HepG2 (cell line): ENCODE data around the gene ZNF618. TPM values are rescaled to one million over a fixed set of nuclear protein-coding genes. Genes with fewer than 3 reads are reported as not detected.
A peak's percentile ranks its signal among the peaks of the same experiment; 100 is the strongest.

Experiments used
- CCDC6 ChIP-seq: sonication (generic); formaldehyde crosslinking; IDR thresholded peaks from 2 replicates; pipeline ENCODE4 v1.8.1; 2022; ENCODE audit warnings: mild to moderate bottlenecking, missing genetic modification reagents, moderate library complexity
- HDAC6 ChIP-seq: fragments of 200-600 bp; sonication (generic); IDR thresholded peaks from 2 replicates; pipeline ENCODE4 v1.7.0; 2017; ENCODE audit warnings: mild to moderate bottlenecking, antibody characterized with exemption, low read length, low read depth
- ONECUT2 ChIP-seq: sonication (generic); formaldehyde crosslinking; IDR thresholded peaks from 2 replicates; pipeline ENCODE4 v1.4.0; 2020; ENCODE audit warnings: missing genetic modification reagents
- RFXANK ChIP-seq: IDR thresholded peaks from 2 replicates; pipeline ENCODE4 v1.6.1; 2016
- SKI ChIP-seq: fragments of 450-650 bp; IDR thresholded peaks from one replicate; pipeline ENCODE4 v1.6.1; 2018; ENCODE audit warnings: mild to moderate bottlenecking; ENCODE audit not compliant: partially characterized antibody
- SSRP1 ChIP-seq: IDR thresholded peaks from 2 replicates; pipeline ENCODE4 v1.6.1; 2016; ENCODE audit warnings: control low read depth
- TAF1 ChIP-seq: sonication (generic); formaldehyde crosslinking; IDR thresholded peaks from 2 replicates; pipeline ENCODE4 v1.4.0; 2020; ENCODE audit warnings: missing genetic modification reagents
- TAF15 ChIP-seq: fragments of 200-400 bp; formaldehyde crosslinking; IDR thresholded peaks from one replicate; pipeline ENCODE4 v1.6.1; 2018; ENCODE audit warnings: mild to moderate bottlenecking, low read depth, low read length; ENCODE audit not compliant: poor library complexity, severe bottlenecking
- THAP11 ChIP-seq: IDR thresholded peaks from 2 replicates; pipeline ENCODE4 v1.6.1; 2016; ENCODE audit warnings: missing biosample characterization, missing genetic modification reagents
- ZBTB4 ChIP-seq: sonication (generic); formaldehyde crosslinking; IDR thresholded peaks from 2 replicates; pipeline ENCODE4 v1.4.0; 2020; ENCODE audit warnings: missing genetic modification reagents, mild to moderate bottlenecking, borderline replicate concordance
- ZNF124 ChIP-seq: sonication (generic); formaldehyde crosslinking; IDR thresholded peaks from 2 replicates; pipeline ENCODE4 v1.4.0; 2020; ENCODE audit warnings: missing genetic modification reagents
- ZNF512 ChIP-seq: sonication (generic); formaldehyde crosslinking; IDR thresholded peaks from 2 replicates; pipeline ENCODE4 v1.4.0; 2020; ENCODE audit warnings: mild to moderate bottlenecking, missing genetic modification reagents
- ZNF609 ChIP-seq: sonication (generic); formaldehyde crosslinking; IDR thresholded peaks from 2 replicates; pipeline ENCODE4 v1.4.0; 2020; ENCODE audit warnings: mild to moderate bottlenecking, missing genetic modification reagents, borderline replicate concordance
- ZNF710 ChIP-seq: sonication (generic); formaldehyde crosslinking; IDR thresholded peaks from 2 replicates; pipeline ENCODE4 v1.5.0; 2020; ENCODE audit warnings: mild to moderate bottlenecking, missing genetic modification reagents, borderline replicate concordance
- ZNF713 ChIP-seq: sonication (generic); formaldehyde crosslinking; IDR thresholded peaks from 2 replicates; pipeline ENCODE4 v1.4.0; 2020; ENCODE audit warnings: mild to moderate bottlenecking, missing genetic modification reagents
- ZNF740 ChIP-seq: sonication (generic); formaldehyde crosslinking; IDR thresholded peaks from 2 replicates; pipeline ENCODE4 v1.4.0; 2020; ENCODE audit warnings: missing genetic modification reagents
- ZNF790 ChIP-seq: sonication (generic); formaldehyde crosslinking; IDR thresholded peaks from 2 replicates; pipeline ENCODE4 v1.8.0; 2022; ENCODE audit warnings: missing genetic modification reagents, mild to moderate bottlenecking, borderline replicate concordance
- polyA plus RNA-seq, 8 experiments: library from polyadenylated mRNA; depleted of rRNA in 3 of 8; stranded (reverse) in 7 of 8; unstranded in 1 of 8; fragments of >200 nt; fragmentation: Illumina TruSeq in 4 of 8; extraction: Trizol in 4 of 8; gene quantifications; 2 replicates each; pipeline versions ENCODE4 v1.2.1 to v1.2.3, GENCODE V29; 2011 to 2016; ENCODE audit warnings: low read depth in 4 of 8, missing spikeins in 1 of 8, mixed read lengths in 1 of 8; ENCODE audit not compliant: insufficient read depth in 1 of 8
- total RNA-seq, 5 experiments: library from RNA; depleted of rRNA; stranded (reverse); fragments of >200 nt; fragmentation: Illumina TruSeq; extraction: Trizol; gene quantifications; 2 replicates each; pipeline ENCODE4 v1.2.3, GENCODE V29; 2016; ENCODE audit warnings: low read depth in 1 of 5

ZNF618 gene
- total and polyA plus RNA-seq, 2 of the 13 experiments (the other 11 are each of a cell fraction or from before 2014, with no cell fraction given) = 0.07 TPM

- no peak for TF ChIP-seq ZNF790
- 0 out of 2 replicates have a peak, but pooled peaks have one; percentile 65 for TF ChIP-seq RFXANK
- peak; percentile 25; the same call in 1 of the 2 replicates for TF ChIP-seq SSRP1 (CRISPR knock-in tag)
- TF ChIP-seq ZNF512 = no peak
- TF ChIP-seq CCDC6 (CRISPR knock-in tag) = 0 out of 2 replicates have a peak, but pooled peaks have one; percentile 26
- no peak for TF ChIP-seq HDAC6
- TF ChIP-seq ZBTB4 (CRISPR knock-in tag) = peak; percentile 40; the same call in 1 of the 2 replicates
- no peak for TF ChIP-seq ZNF710 (CRISPR knock-in tag)
- TF ChIP-seq ZNF609 (CRISPR knock-in tag) = peak; percentile 84
- TF ChIP-seq ONECUT2 (CRISPR knock-in tag) = peak; percentile 59; the same call in 1 of the 2 replicates
- TF ChIP-seq THAP11 = peak; percentile 72; the same call in 1 of the 2 replicates
- peak; percentile 41; the same call in 1 of the 2 replicates for TF ChIP-seq TAF1 (CRISPR knock-in tag)
- no peak for TF ChIP-seq TAF15
- TF ChIP-seq SKI = peak; percentile 80
- TF ChIP-seq ZNF124 (CRISPR knock-in tag) = peak; percentile 73
- peak; percentile 91; the same call in 1 of the 2 replicates for TF ChIP-seq ZNF713 (CRISPR knock-in tag)
- no peak for TF ChIP-seq ZNF740 (CRISPR knock-in tag)
These were observed 204.8 kb downstream of the ZNF618 start (continued) for GRCh38 chr9:114080773-114081440.
